ENCODE data around the gene KCNT2. TPM values are rescaled to one million over a fixed set of nuclear protein-coding genes. Genes with fewer than 3 reads are reported as not detected.

The KCNT2 gene
- total and polyA plus RNA-seq, 4 donors = 1.7 to 11.2 (median 6.8) TPM

DNA sequence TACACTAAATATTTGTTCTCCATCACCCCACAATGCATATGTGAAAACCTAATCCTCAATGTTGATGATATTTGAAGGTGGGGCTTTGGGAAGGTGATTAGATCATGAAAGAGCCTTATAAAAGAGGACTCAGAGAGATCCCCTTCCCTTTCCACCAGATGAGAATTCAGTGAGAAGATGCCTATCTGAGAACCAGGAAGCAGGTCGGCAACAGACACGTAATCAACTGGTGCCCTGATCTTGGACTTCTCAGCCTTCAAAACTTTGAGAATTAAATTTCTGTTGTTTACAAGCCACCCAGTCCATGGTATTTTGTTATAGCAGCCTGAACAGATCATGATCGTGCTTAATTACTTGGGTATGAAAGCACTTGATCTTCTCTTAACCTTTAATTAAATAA, 329.4 kb downstream of the KCNT2 start (continued):
- TF ChIP-seq, protein P1, sequence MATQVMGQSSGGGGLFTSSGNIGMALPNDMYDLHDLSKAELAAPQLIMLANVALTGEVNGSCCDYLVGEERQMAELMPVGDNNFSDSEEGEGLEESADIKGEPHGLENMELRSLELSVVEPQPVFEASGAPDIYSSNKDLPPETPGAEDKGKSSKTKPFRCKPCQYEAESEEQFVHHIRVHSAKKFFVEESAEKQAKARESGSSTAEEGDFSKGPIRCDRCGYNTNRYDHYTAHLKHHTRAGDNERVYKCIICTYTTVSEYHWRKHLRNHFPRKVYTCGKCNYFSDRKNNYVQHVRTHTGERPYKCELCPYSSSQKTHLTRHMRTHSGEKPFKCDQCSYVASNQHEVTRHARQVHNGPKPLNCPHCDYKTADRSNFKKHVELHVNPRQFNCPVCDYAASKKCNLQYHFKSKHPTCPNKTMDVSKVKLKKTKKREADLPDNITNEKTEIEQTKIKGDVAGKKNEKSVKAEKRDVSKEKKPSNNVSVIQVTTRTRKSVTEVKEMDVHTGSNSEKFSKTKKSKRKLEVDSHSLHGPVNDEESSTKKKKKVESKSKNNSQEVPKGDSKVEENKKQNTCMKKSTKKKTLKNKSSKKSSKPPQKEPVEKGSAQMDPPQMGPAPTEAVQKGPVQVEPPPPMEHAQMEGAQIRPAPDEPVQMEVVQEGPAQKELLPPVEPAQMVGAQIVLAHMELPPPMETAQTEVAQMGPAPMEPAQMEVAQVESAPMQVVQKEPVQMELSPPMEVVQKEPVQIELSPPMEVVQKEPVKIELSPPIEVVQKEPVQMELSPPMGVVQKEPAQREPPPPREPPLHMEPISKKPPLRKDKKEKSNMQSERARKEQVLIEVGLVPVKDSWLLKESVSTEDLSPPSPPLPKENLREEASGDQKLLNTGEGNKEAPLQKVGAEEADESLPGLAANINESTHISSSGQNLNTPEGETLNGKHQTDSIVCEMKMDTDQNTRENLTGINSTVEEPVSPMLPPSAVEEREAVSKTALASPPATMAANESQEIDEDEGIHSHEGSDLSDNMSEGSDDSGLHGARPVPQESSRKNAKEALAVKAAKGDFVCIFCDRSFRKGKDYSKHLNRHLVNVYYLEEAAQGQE (IDR thresholded peaks at IDR 0.05) = no peak
- TF ChIP-seq RXRA (IDR thresholded peaks at IDR 0.05) (no peak), HNF4A (conservative IDR thresholded peaks at IDR 0.05) (no peak)

DNA sequence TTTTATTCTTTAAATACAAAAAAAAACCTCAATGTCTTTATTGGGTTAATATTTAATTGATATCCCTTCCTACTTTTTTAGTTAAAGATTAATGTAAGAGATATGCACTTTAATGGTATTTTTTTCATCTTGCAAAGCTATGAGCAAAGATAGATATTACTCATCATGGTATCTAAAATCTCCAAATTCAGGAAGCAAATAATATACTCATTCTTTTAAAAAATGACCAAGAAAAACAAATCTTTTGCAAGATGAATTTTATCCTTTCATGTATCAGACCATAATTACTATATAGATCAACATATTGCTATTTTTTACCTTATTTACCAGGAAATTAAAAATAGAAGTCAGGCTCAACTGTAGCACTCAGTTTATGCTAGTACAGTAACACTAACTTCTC, 330.4 kb downstream of the KCNT2 start:
- H3K36me3 ChIP-seq (ENCODE audit: control insufficient read depth in 4 of 4, insufficient read depth in 3 of 4, low read depth in 1 of 4, low read length in 3 of 4) = peaks cover 0 to 17% (median 10%) of the 10 kb centered on the region in 4 donors
- no peaks in the 10 kb centered on the region for H3K27me3 ChIP-seq (ENCODE audit: control insufficient read depth in 4 of 4, insufficient read depth in 4 of 4, low read length in 3 of 4)
- TF ChIP-seq, protein P2, sequence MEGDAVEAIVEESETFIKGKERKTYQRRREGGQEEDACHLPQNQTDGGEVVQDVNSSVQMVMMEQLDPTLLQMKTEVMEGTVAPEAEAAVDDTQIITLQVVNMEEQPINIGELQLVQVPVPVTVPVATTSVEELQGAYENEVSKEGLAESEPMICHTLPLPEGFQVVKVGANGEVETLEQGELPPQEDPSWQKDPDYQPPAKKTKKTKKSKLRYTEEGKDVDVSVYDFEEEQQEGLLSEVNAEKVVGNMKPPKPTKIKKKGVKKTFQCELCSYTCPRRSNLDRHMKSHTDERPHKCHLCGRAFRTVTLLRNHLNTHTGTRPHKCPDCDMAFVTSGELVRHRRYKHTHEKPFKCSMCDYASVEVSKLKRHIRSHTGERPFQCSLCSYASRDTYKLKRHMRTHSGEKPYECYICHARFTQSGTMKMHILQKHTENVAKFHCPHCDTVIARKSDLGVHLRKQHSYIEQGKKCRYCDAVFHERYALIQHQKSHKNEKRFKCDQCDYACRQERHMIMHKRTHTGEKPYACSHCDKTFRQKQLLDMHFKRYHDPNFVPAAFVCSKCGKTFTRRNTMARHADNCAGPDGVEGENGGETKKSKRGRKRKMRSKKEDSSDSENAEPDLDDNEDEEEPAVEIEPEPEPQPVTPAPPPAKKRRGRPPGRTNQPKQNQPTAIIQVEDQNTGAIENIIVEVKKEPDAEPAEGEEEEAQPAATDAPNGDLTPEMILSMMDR (IDR thresholded peaks at IDR 0.05; ENCODE audit: low read depth, low read length, missing input control) = no peak
- TF ChIP-seq, protein P1 (IDR thresholded peaks at IDR 0.05) = no peak
- TF ChIP-seq RXRA (IDR thresholded peaks at IDR 0.05) (no peak), FOXA2 (IDR thresholded peaks at IDR 0.05) (no peak), RAD21 (IDR thresholded peaks at IDR 0.05) (no peak), SP1 (IDR thresholded peaks at IDR 0.05) (no peak), FOXA1 (IDR thresholded peaks at IDR 0.05) (no peak), TAF1 (conservative IDR thresholded peaks at IDR 0.05) (no peak), YY1 (IDR thresholded peaks at IDR 0.05) (no peak), JUND (IDR thresholded peaks at IDR 0.05) (no peak), GABPA (IDR thresholded peaks at IDR 0.05 in 1 of 2, conservative IDR thresholded peaks at IDR 0.05 in 1 of 2) (no peak), HNF4G (IDR thresholded peaks at IDR 0.05) (no peak), EGR1 (IDR thresholded peaks at IDR 0.05; ENCODE audit: low read depth in 2 of 2) (no peak), HNF4A (conservative IDR thresholded peaks at IDR 0.05) (no peak), NR2F2 (IDR thresholded peaks at IDR 0.05) (no peak)
- TF ChIP-seq, protein P3, sequence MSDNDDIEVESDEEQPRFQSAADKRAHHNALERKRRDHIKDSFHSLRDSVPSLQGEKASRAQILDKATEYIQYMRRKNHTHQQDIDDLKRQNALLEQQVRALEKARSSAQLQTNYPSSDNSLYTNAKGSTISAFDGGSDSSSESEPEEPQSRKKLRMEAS (IDR thresholded peaks at IDR 0.05) = no peak
- TF ChIP-seq, protein P4, sequence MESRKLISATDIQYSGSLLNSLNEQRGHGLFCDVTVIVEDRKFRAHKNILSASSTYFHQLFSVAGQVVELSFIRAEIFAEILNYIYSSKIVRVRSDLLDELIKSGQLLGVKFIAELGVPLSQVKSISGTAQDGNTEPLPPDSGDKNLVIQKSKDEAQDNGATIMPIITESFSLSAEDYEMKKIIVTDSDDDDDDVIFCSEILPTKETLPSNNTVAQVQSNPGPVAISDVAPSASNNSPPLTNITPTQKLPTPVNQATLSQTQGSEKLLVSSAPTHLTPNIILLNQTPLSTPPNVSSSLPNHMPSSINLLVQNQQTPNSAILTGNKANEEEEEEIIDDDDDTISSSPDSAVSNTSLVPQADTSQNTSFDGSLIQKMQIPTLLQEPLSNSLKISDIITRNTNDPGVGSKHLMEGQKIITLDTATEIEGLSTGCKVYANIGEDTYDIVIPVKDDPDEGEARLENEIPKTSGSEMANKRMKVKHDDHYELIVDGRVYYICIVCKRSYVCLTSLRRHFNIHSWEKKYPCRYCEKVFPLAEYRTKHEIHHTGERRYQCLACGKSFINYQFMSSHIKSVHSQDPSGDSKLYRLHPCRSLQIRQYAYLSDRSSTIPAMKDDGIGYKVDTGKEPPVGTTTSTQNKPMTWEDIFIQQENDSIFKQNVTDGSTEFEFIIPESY (IDR thresholded peaks at IDR 0.05) = no peak
- TF ChIP-seq, protein P5, sequence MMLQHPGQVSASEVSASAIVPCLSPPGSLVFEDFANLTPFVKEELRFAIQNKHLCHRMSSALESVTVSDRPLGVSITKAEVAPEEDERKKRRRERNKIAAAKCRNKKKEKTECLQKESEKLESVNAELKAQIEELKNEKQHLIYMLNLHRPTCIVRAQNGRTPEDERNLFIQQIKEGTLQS (IDR thresholded peaks at IDR 0.05) = no peak
- no peaks in the 10 kb centered on the region for H3K4me1 ChIP-seq (ENCODE audit: control insufficient read depth in 4 of 4, insufficient read depth in 4 of 4, low read length in 3 of 4)
- no peaks in the 10 kb centered on the region for H3K9me3 ChIP-seq (ENCODE audit: control insufficient read depth in 4 of 4, low read length in 3 of 4)
- DNase-seq (ENCODE audit: low spot score) = no peak
- H3K27ac ChIP-seq (ENCODE audit: low read depth in 1 of 2, low read length in 2 of 2) = no peak overlapping the region
- H3K4me3 ChIP-seq (ENCODE audit: low read depth in 1 of 3, low read length in 3 of 3) = no peak overlapping the region
- no peak overlapping the region for H3K9ac ChIP-seq (ENCODE audit: low read depth in 1 of 2, low read length in 2 of 2)

Measured in liver (tissue), 9 donors.